Colonic mucosa (tissue), 4 donors: Measurements from ENCODE around the gene B4GALT2. TPM values are rescaled to one million over a fixed set of nuclear protein-coding genes. Genes with fewer than 3 reads are reported as not detected.

ENCODE experiments used
- DNase-seq: peaks from one replicate; pipeline ENCODE4 v3.0.0-alpha.2; 2020
- H3K27ac ChIP-seq: fragments of 200-600 bp; one replicate; pipeline ENCODE4 v1.8.0; 2021
- H3K27me3 ChIP-seq: fragments of 200-600 bp; one replicate; pipeline ENCODE4 v1.8.0; 2021
- H3K36me3 ChIP-seq: fragments of 200-600 bp; one replicate; pipeline ENCODE4 v1.8.0; 2021
- H3K4me1 ChIP-seq: fragments of 200-600 bp; one replicate; pipeline ENCODE4 v1.8.0; 2021; ENCODE audit warnings: mild to moderate bottlenecking
- H3K4me3 ChIP-seq: fragments of 200-600 bp; one replicate; pipeline ENCODE4 v1.8.0; 2021
- H3K9ac ChIP-seq, 2 donors: one replicate each; pipeline ENCODE4 v1.7.0; 2013; ENCODE audit warnings: control low read depth in 2 of 2, low read depth in 2 of 2, low read length in 2 of 2
- H3K9me3 ChIP-seq: fragments of 200-600 bp; one replicate; pipeline ENCODE4 v1.8.0; 2021
- intact Hi-C: fragments of 100-400 bp; cut with DNase I; formaldehyde crosslinking; loops from one replicate; pipeline ENCODE4 v1.14.1; 2022
- total RNA-seq, 2 donors: library from RNA; stranded (reverse); fragmentation: NEBNext Ultra II Directional in 1 of 2; extraction: Animal tissue kit (Norgen Biotek cat#: 25700) in 1 of 2; gene quantifications; one replicate each; pipeline ENCODE4 v1.2.1, GENCODE V29; 2021
- TF ChIP-seq, protein P1 (sequence below): fragments of 200-600 bp; IDR thresholded peaks from one replicate; pipeline ENCODE4 v1.8.0; 2022; ENCODE audit warnings: antibody characterized with exemption, mild to moderate bottlenecking
- donor health status: healthy.
- donor health status: DM: no; HTN: no; CAD: no.
- donor health status: DM: no; HTN: no; CAD: no.

The B4GALT2 gene
- total RNA-seq, 2 donors from 2014 or later: 26.6 to 38.5 TPM

DNA sequence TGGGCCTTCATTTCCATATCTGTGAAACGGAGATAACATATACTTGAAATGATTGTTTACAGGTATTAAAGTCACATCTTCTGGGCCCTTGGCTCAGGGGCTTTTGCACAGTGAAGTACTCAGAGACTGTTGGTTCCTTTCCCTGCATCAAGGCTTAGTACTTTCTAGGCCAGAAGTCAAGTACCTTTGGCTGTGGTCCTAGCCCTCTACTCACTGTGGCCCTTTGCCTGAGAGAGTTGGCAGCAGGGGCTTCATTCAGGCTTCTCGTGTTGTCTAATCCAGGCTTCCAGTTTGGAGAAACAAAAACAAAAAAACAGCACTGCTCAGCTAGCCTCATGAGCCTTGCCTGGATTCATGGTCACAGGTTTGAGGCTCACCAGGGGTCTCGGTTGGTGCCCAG lies 17.3 kb upstream of the B4GALT2 start:
- no peaks in the 10 kb centered on the region for H3K27me3 ChIP-seq
- no peak overlapping the region for H3K27ac ChIP-seq
- no peak overlapping the region for H3K9ac ChIP-seq
- H3K4me1 ChIP-seq: no peaks in the 10 kb centered on the region
- no peaks in the 10 kb centered on the region for H3K9me3 ChIP-seq
- no peaks in the 10 kb centered on the region for H3K36me3 ChIP-seq
- intact Hi-C loops: no loop called here
- no peak for DNase-seq
- no peak overlapping the region for H3K4me3 ChIP-seq
- TF ChIP-seq, protein P1, sequence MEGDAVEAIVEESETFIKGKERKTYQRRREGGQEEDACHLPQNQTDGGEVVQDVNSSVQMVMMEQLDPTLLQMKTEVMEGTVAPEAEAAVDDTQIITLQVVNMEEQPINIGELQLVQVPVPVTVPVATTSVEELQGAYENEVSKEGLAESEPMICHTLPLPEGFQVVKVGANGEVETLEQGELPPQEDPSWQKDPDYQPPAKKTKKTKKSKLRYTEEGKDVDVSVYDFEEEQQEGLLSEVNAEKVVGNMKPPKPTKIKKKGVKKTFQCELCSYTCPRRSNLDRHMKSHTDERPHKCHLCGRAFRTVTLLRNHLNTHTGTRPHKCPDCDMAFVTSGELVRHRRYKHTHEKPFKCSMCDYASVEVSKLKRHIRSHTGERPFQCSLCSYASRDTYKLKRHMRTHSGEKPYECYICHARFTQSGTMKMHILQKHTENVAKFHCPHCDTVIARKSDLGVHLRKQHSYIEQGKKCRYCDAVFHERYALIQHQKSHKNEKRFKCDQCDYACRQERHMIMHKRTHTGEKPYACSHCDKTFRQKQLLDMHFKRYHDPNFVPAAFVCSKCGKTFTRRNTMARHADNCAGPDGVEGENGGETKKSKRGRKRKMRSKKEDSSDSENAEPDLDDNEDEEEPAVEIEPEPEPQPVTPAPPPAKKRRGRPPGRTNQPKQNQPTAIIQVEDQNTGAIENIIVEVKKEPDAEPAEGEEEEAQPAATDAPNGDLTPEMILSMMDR: no peak

- intact Hi-C loops: no loop called here
- H3K4me1 ChIP-seq: no peaks in the 10 kb centered on the region
- DNase-seq: no peak
- no peak overlapping the region for H3K9ac ChIP-seq
- H3K9me3 ChIP-seq: no peaks in the 10 kb centered on the region
- no peaks in the 10 kb centered on the region for H3K36me3 ChIP-seq
- no peak overlapping the region for H3K4me3 ChIP-seq
- H3K27ac ChIP-seq: no peak overlapping the region
- no peaks in the 10 kb centered on the region for H3K27me3 ChIP-seq
- TF ChIP-seq, protein P1: no peak
Observed at GRCh38 chr1:43962324-43962723, 16.7 kb upstream of the B4GALT2 start.

GRCh38 chr1:43963006-43963405 lies 16.0 kb upstream of the B4GALT2 start:
- TF ChIP-seq, protein P1: no peak
- no peaks in the 10 kb centered on the region for H3K36me3 ChIP-seq
- DNase-seq: no peak
- no peaks in the 10 kb centered on the region for H3K9me3 ChIP-seq
- no peaks in the 10 kb centered on the region for H3K27me3 ChIP-seq
- H3K4me3 ChIP-seq: no peak overlapping the region
- H3K4me1 ChIP-seq: no peaks in the 10 kb centered on the region
- no peak overlapping the region for H3K9ac ChIP-seq
- H3K27ac ChIP-seq: no peak overlapping the region
- intact Hi-C loops: no loop called here

DNA sequence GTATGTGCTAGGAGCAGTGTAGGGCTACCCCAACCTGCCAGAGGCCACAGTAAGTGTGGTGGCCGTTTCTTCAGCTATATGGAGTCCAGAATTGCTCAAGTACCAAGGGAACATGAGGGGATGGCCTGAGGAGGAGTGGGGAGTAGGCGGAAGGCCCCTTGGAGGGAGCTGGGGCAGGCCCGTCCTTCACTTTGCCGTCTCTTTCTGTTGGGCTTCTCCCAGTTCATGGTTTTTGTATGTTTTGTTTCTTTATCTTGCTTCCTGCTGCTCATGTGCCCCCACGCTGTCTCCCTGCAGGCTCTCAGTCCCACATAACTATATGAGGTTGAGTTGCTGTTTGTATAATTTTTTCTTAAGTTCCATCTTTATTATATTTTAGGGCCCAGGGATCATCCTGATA lies 15.1 kb upstream of the B4GALT2 start:
- Histone ChIP-seq H3K27me3 (no peaks in the 10 kb centered on the region), H3K9ac (no peak overlapping the region), H3K27ac (no peak overlapping the region), H3K4me3 (no peak overlapping the region), H3K9me3 (no peaks in the 10 kb centered on the region), H3K36me3 (no peaks in the 10 kb centered on the region), H3K4me1 (no peaks in the 10 kb centered on the region)
- intact Hi-C loops: no loop called here
- no peak for DNase-seq
- TF ChIP-seq, protein P1: no peak

GRCh38 chr1:43965316-43965715 lies 13.7 kb upstream of the B4GALT2 start:
- Histone ChIP-seq H3K4me1 (peaks cover under 1% of the 10 kb centered on the region), H3K9me3 (no peaks in the 10 kb centered on the region), H3K9ac (no peak overlapping the region), H3K27me3 (no peaks in the 10 kb centered on the region), H3K27ac (no peak overlapping the region), H3K4me3 (no peak overlapping the region), H3K36me3 (no peaks in the 10 kb centered on the region)
- intact Hi-C loops: no loop called here
- no peak for DNase-seq
- TF ChIP-seq, protein P1: no peak
